ENCODE measurements around the gene STX7.

- TF ChIP-seq CTCF (IDR thresholded peaks at IDR 0.05; ENCODE audit: borderline replicate concordance, extremely low read depth, low read length, poor library complexity, severe bottlenecking) (no peak), EZH2 (IDR thresholded peaks at IDR 0.05; ENCODE audit: borderline replicate concordance, low read depth, low read length, severe bottlenecking) (no peak)
Measured at GRCh38 chr6:132490478-132491204, 22.3 kb downstream of the STX7 start.
